Sigmoid colon (tissue), 4 donors: ENCODE results near the gene ST6GALNAC1.

Source experiments
- POLR2A ChIP-seq, 2 donors: fragments of 450-650 bp; IDR thresholded peaks; one replicate each; pipeline ENCODE4 v1.6.1; 2016; ENCODE audit warnings: antibody characterized with exemption in 2 of 2, mild to moderate bottlenecking in 2 of 2, moderate library complexity in 2 of 2
- POLR2AphosphoS5 ChIP-seq, 4 donors: sonication (generic); formaldehyde crosslinking; IDR thresholded peaks; one replicate each; pipeline ENCODE4 v1.6.1; 2017; ENCODE audit warnings: antibody characterized with exemption in 4 of 4
- TF ChIP-seq, protein P1 (sequence below), 4 experiments: fragments of 450-650 bp in 3 of 4; fragments of 200-600 bp in 1 of 4; IDR thresholded peaks; one replicate each; pipeline ENCODE4 v1.5.1; 2016 to 2019; ENCODE audit warnings: antibody characterized with exemption in 4 of 4, mild to moderate bottlenecking in 3 of 4, moderate library complexity in 2 of 4

DNA sequence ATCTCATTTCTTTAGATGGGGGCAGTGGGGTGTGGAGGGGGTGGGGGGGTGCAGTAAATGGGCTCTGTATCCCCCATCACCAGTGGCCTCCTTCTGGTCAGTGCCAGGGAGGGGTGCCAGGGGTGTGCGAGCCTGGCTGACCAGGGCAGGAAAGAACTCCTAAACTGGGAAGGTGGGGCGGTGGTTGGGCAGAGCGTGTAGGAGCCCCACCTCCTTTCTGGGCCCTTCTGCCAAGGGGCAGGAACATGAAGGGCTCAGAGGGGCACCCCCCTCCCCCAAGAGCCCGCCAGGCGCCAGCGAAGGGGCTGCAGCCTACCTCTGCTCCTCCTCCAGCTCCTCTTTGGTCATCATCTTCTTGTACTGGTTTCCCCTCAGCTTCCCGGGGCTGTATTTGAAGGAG is 41.2 kb upstream of the ST6GALNAC1 start:
- TF ChIP-seq, protein P1, sequence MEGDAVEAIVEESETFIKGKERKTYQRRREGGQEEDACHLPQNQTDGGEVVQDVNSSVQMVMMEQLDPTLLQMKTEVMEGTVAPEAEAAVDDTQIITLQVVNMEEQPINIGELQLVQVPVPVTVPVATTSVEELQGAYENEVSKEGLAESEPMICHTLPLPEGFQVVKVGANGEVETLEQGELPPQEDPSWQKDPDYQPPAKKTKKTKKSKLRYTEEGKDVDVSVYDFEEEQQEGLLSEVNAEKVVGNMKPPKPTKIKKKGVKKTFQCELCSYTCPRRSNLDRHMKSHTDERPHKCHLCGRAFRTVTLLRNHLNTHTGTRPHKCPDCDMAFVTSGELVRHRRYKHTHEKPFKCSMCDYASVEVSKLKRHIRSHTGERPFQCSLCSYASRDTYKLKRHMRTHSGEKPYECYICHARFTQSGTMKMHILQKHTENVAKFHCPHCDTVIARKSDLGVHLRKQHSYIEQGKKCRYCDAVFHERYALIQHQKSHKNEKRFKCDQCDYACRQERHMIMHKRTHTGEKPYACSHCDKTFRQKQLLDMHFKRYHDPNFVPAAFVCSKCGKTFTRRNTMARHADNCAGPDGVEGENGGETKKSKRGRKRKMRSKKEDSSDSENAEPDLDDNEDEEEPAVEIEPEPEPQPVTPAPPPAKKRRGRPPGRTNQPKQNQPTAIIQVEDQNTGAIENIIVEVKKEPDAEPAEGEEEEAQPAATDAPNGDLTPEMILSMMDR (IDR thresholded peaks at IDR 0.05), result no peak
- TF ChIP-seq POLR2A (IDR thresholded peaks at IDR 0.05) (no peak), POLR2AphosphoS5 (IDR thresholded peaks at IDR 0.05) (no peak)
